GM23338 (cell line): Measurements from ENCODE around the gene NUDT4B. TPM values are rescaled to one million over a fixed set of nuclear protein-coding genes. Genes with fewer than 3 reads are reported as not detected.
"Not testable (repeated sequence)": the region's sequence is repeated elsewhere in the genome, so short reads cannot be mapped to it uniquely, and the experiment has no call there.

Experiments
- ATAC-seq: fragments of 200-7000 bp; cut with Tn5 transposase; 3 replicates; pipeline ENCODE4 v1.9.1; 2020
- DNase-seq: peaks from one replicate; pipeline ENCODE4 v3.0.0-alpha.2; 2015; ENCODE audit warnings: low spot score
- H2AFZ ChIP-seq: fragments of 200-600 bp; sonication (generic); 2 replicates; pipeline ENCODE4 v1.8.0; 2016; ENCODE audit warnings: antibody characterized with exemption, mild to moderate bottlenecking, moderate library complexity
- H3F3A ChIP-seq: fragments of 200-600 bp; sonication (generic); replicated peaks from 2 replicates; pipeline ENCODE4 v1.8.0; 2017; ENCODE audit warnings: antibody characterized with exemption, mixed run types, low read depth
- H3K27ac ChIP-seq: fragments of 200-600 bp; sonication (generic); 2 replicates; pipeline ENCODE4 v1.6.1; 2016; ENCODE audit warnings: low read depth
- H3K27me3 ChIP-seq: fragments of 200-600 bp; sonication (generic); 2 replicates; pipeline ENCODE4 v1.8.0; 2016; ENCODE audit warnings: mild to moderate bottlenecking, mixed run types, moderate library complexity; ENCODE audit not compliant: insufficient read depth
- H3K36me3 ChIP-seq: fragments of 200-600 bp; sonication (generic); 2 replicates; pipeline ENCODE4 v1.8.0; 2016; ENCODE audit warnings: mild to moderate bottlenecking; ENCODE audit not compliant: insufficient read depth
- H3K4me1 ChIP-seq: fragments of 200-600 bp; sonication (generic); 2 replicates; pipeline ENCODE4 v1.8.0; 2016; ENCODE audit warnings: mild to moderate bottlenecking, moderate library complexity; ENCODE audit not compliant: insufficient read depth
- H3K4me2 ChIP-seq: fragments of 200-600 bp; sonication (generic); 2 replicates; pipeline ENCODE4 v1.7.1; 2017; ENCODE audit warnings: mixed run types
- H3K4me3 ChIP-seq: fragments of 200-600 bp; sonication (generic); 2 replicates; pipeline ENCODE4 v1.6.1; 2016; ENCODE audit warnings: mixed run types
- H3K79me2 ChIP-seq: fragments of 200-600 bp; sonication (generic); replicated peaks from 2 replicates; pipeline ENCODE4 v1.8.0; 2017; ENCODE audit warnings: mild to moderate bottlenecking; ENCODE audit not compliant: insufficient read depth
- H3K9me2 ChIP-seq: fragments of 200-600 bp; sonication (generic); 2 replicates; pipeline ENCODE4 v1.8.0; 2017; ENCODE audit not compliant: insufficient read depth
- H4K20me1 ChIP-seq: fragments of 200-600 bp; sonication (generic); replicated peaks from 2 replicates; pipeline ENCODE4 v1.8.0; 2017; ENCODE audit warnings: mild to moderate bottlenecking; ENCODE audit not compliant: insufficient read depth
- H3K27ac Mint-ChIP-seq: 2 replicates; pipeline ENCODE4 v1.8.0; 2020; ENCODE audit warnings: inconsistent platforms, mild to moderate bottlenecking, moderate library complexity, mixed read lengths
- H3K27me3 Mint-ChIP-seq: 3 replicates; pipeline ENCODE4 v1.8.0; 2022; ENCODE audit warnings: low read depth, mild to moderate bottlenecking, moderate library complexity, mixed read lengths, inconsistent platforms; ENCODE audit not compliant: insufficient read depth, poor library complexity
- H3K36me3 Mint-ChIP-seq: 3 replicates; pipeline ENCODE4 v1.8.0; 2021; ENCODE audit warnings: low read depth, mild to moderate bottlenecking, inconsistent platforms, moderate library complexity, mixed read lengths
- H3K4me1 Mint-ChIP-seq: 3 replicates; pipeline ENCODE4 v1.8.0; 2020; ENCODE audit warnings: mild to moderate bottlenecking, inconsistent platforms, mixed read lengths
- H3K4me3 Mint-ChIP-seq: 3 replicates; pipeline ENCODE4 v1.8.0; 2021; ENCODE audit warnings: moderate library complexity, mild to moderate bottlenecking, inconsistent platforms, mixed read lengths
- H3K9me3 Mint-ChIP-seq: 3 replicates; pipeline ENCODE4 v1.8.0; 2020; ENCODE audit warnings: moderate library complexity, mild to moderate bottlenecking, inconsistent platforms, mixed read lengths
- long read RNA-seq: library from polyadenylated mRNA; unstranded; transcript quantifications from one replicate; pipeline ENCODE4 v2.0.0, GENCODE V29; 2020; ENCODE audit not compliant: unreplicated experiment
- polyA plus RNA-seq: library from polyadenylated mRNA; unstranded; fragments of >200 nt; fragmentation: Nextera tagmentation; extraction: Ambion mirVana; gene quantifications from 2 replicates; pipeline ENCODE4 v1.2.1, GENCODE V29; 2016
- total RNA-seq: library from RNA; depleted of rRNA; stranded (reverse); fragments of >200 nt; shearing (Covaris generic); gene quantifications from 2 replicates; pipeline ENCODE4 v1.2.3, GENCODE V29; 2014; rRNA removed

Gene NUDT4B
- total RNA-seq (7.5 and 28.1 TPM in 2 replicates), polyA plus RNA-seq (not detected in 2 replicates)
- long read RNA-seq: 0 reads

DNA sequence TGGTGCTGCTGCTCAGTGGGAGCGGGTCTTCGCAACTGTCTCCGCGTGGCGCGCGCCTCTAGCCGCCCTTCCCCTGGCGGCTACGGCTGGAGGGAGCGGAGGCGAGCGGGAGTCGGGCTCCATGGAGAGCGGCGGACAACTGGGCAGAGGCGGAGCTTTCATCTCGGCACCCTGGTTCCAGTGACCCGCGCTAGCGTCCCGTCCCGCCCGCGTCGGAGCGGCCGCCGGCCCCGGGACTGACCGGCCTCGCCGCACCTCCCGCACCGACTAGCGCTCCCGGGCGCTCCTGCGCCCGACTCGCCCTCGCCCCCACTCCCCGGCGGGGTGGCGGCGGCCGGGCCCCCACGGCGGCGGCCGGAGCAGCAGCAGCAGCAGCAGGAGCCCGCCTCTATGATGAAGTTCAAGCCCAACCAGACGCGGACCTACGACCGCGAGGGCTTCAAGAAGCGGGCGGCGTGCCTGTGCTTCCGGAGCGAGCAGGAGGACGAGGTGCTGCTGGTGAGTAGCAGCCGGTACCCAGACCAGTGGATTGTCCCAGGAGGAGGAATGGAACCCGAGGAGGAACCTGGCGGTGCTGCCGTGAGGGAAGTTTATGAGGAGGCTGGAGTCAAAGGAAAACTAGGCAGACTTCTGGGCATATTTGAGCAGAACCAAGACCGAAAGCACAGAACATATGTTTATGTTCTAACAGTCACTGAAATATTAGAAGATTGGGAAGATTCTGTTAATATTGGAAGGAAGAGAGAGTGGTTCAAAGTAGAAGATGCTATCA lies at the start of gene NUDT4B:
Gene NUDT4B (plus strand): TSS at position 212 of the 772 bp plus-strand sequence. CDS start 179 bp downstream, at position 391.
- H3K4me3 Mint-ChIP-seq: not testable (repeated sequence)

DNA sequence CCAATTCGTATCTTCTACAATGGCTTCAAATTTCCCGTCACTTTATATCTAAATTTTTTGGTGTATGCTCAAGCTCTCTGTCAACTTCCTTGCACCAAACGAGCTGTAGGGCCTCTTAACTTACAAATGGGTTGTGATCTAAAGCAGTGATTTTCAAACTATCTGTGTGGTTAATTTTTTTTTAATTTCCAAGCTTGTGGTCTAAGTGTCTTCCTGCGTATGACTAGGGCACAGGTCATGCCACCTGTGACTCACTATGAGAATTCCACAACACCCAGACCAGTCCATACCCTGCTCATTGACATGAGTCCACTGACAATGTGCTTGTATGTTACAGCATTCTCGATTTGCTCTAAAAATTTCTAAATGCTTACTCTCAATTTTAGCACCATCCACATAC lies 49.2 kb upstream of the NUDT4B start:
- H3K4me3 Mint-ChIP-seq, H3K36me3 Mint-ChIP-seq, H3K9me3 Mint-ChIP-seq, H3K27ac ChIP-seq, H3K36me3 ChIP-seq, H3K4me1 Mint-ChIP-seq, DNase-seq, H3K4me1 ChIP-seq, H3K27me3 ChIP-seq, H3K4me3 ChIP-seq, H2AFZ ChIP-seq, H3K27ac Mint-ChIP-seq, H4K20me1 ChIP-seq, H3K4me2 ChIP-seq, H3K79me2 ChIP-seq, H3F3A ChIP-seq, ATAC-seq, H3K9me2 ChIP-seq, H3K27me3 Mint-ChIP-seq: not testable (repeated sequence)

More for the DNA sequence above, at the start of gene NUDT4B:
- H3K36me3 Mint-ChIP-seq, H3K27me3 Mint-ChIP-seq, H3K27ac ChIP-seq, H3K27me3 ChIP-seq, H3K36me3 ChIP-seq, H3K79me2 ChIP-seq, H3K4me3 ChIP-seq, H4K20me1 ChIP-seq, H3K9me2 ChIP-seq, DNase-seq, H3F3A ChIP-seq, H3K4me1 Mint-ChIP-seq, H3K4me2 ChIP-seq, H3K4me1 ChIP-seq, H3K9me3 Mint-ChIP-seq, H2AFZ ChIP-seq, H3K27ac Mint-ChIP-seq: not testable (repeated sequence)
- peak; percentile 76 for ATAC-seq

DNA sequence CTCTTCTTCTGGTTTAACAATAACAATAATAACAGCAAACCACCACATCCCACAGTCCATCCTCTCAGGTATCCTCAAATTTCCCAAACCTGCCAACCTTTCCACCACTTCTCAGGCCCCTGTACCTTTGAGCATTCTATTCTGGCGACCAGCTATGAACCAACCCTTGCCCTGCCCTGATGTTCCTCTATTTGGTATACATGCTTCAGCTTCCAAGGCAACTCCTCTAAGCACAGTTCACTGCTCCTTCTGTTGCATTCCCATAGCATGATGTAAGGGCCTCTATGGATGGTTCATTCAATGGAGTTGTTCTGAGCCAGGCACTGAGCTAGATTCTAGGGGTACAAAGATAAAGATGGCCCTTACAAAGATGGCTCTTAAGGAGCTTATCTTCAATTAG lies 46.3 kb upstream of the NUDT4B start:
- not testable (repeated sequence) for H3K4me2 ChIP-seq, H3K79me2 ChIP-seq, H2AFZ ChIP-seq, H3K9me3 Mint-ChIP-seq, H3K9me2 ChIP-seq, DNase-seq, H3K4me3 Mint-ChIP-seq, ATAC-seq, H3K4me1 Mint-ChIP-seq, H3K36me3 Mint-ChIP-seq, H3K27ac Mint-ChIP-seq, H3K27me3 ChIP-seq, H3K36me3 ChIP-seq, H3F3A ChIP-seq, H3K4me1 ChIP-seq, H4K20me1 ChIP-seq, H3K27ac ChIP-seq, H3K27me3 Mint-ChIP-seq, H3K4me3 ChIP-seq

DNA sequence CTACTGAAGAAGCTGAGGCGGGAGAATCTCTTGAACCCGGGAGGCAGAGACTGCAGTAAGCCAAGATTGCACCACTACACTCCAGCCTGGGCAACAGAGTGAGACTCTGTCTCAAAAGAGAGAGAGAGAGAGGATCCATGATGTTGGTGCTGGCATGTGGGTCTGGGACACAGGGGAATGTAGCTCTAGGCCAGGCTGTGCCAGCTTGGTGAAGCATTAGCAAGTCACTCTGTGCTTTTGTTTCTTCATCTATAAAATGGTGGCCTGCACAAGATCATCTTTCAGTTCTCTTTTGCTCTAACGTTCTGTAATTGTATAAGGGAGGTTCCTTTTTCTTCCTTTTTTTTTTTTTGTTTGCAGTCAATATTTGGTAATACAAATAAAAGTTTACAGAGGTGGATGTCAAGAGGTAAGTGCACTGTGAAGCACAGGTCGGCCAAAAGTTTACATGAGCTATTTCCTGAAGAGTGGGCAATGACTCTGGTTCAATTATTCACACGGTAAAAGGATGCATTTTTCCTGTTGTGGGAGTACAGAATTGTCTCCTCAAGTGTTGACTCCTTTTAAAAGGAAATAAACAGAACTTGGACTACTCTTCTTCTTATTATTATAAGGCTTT lies 44.5 kb upstream of the NUDT4B start:
- H3K4me1 ChIP-seq, H3K9me2 ChIP-seq, H3K9me3 Mint-ChIP-seq, H3K27ac ChIP-seq, H3K36me3 Mint-ChIP-seq, H3K4me3 ChIP-seq, H2AFZ ChIP-seq, H3K79me2 ChIP-seq, H3F3A ChIP-seq, ATAC-seq, H3K27me3 ChIP-seq, H3K27me3 Mint-ChIP-seq, H3K27ac Mint-ChIP-seq, H3K4me2 ChIP-seq, H3K4me1 Mint-ChIP-seq, H4K20me1 ChIP-seq, DNase-seq, H3K36me3 ChIP-seq, H3K4me3 Mint-ChIP-seq: not testable (repeated sequence)

DNA sequence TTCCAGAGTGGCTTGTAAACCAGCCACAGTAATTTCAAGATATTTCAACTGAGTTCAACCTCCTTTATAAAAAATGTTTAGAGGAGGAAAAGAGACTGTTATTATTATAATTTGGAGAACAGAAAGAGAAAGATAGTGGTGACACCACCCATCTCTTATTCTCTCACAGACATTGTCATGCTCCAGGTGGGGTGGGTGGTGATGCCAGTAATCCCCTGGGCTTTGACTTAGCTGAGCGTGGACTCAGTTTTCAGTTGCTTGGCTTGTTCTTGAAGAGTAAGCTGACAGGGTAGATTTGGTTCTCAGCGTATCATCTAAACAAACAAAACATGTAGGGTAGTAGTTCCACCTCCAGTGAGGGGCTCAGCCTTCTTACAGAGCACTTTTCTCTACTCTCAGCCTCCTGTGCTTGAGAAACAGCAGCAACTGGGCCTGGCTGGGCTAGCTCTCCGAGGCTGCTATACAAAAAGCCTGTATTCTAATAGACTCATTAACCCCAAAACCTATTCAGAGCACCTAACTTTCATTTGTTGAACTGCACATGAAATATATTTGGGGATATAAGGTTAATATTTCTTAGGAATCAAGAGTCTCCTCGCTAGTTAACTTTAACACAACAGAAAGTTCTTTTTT lies 43.1 kb upstream of the NUDT4B start:
- not testable (repeated sequence) for H4K20me1 ChIP-seq, H3K79me2 ChIP-seq, H3K9me3 Mint-ChIP-seq, H3K4me1 Mint-ChIP-seq, H3K36me3 ChIP-seq, H2AFZ ChIP-seq, H3K9me2 ChIP-seq, H3K36me3 Mint-ChIP-seq, H3F3A ChIP-seq, ATAC-seq, H3K4me2 ChIP-seq, H3K4me3 Mint-ChIP-seq, H3K4me3 ChIP-seq, DNase-seq, H3K27ac Mint-ChIP-seq, H3K27ac ChIP-seq, H3K27me3 ChIP-seq, H3K27me3 Mint-ChIP-seq, H3K4me1 ChIP-seq

DNA sequence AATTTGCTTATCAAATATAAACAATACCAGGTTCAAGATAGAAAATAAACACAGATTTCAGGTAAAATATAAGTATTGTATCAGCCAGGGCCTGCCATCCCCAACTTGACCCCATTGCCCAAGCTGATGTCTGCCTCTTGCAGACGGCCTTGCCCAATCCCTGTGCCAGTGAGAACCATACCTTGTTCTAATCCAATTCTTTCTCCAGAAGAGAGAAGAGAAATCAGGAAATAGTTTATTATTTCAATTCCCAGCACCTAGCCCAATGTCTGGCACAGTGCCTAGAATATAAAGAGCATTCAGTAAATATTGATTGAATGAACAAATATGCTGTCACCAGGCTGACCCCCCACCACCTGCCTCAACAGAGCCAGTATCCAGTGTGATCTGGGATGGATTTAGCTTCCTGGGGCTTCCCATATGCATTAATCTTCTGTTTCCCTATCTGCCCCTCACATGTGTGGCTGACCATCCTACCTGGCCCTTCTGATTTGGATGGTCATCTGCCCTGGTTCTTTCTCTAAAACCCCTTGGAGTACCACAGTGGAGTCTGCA lies 39.7 kb upstream of the NUDT4B start:
- not testable (repeated sequence) for H3K4me1 ChIP-seq, ATAC-seq, H3K9me3 Mint-ChIP-seq, H3K4me3 Mint-ChIP-seq, H3K9me2 ChIP-seq, H3K36me3 ChIP-seq, H3K27me3 ChIP-seq, H3K4me3 ChIP-seq, H3K27ac ChIP-seq, H4K20me1 ChIP-seq, H3K36me3 Mint-ChIP-seq, H3K79me2 ChIP-seq, H3F3A ChIP-seq, H3K27ac Mint-ChIP-seq, H3K27me3 Mint-ChIP-seq, H3K4me2 ChIP-seq, DNase-seq, H2AFZ ChIP-seq, H3K4me1 Mint-ChIP-seq
